Keratinocyte (primary cell): ENCODE measurements around the gene POP5.

Source experiments
- CTCF ChIP-seq, 3 experiments: IDR thresholded peaks in 1 of 3; conservative IDR thresholded peaks in 1 of 3; optimal IDR thresholded peaks in 1 of 3; 2 replicates in 2 of 3; 3 replicates in 1 of 3; pipeline versions ENCODE3 to v1.5.1; 2011; ENCODE audit warnings: low read length in 3 of 3, mild to moderate bottlenecking in 3 of 3, moderate library complexity in 2 of 3, control low read depth in 1 of 3, inconsistent platforms in 1 of 3; ENCODE audit not compliant: insufficient read depth in 2 of 3; ENCODE audit errors: extremely low read depth in 1 of 3
- EZH2 ChIP-seq: IDR thresholded peaks from one replicate; pipeline ENCODE4 v1.6.1; 2012; ENCODE audit warnings: inconsistent platforms, mild to moderate bottlenecking, low read length, moderate library complexity

DNA sequence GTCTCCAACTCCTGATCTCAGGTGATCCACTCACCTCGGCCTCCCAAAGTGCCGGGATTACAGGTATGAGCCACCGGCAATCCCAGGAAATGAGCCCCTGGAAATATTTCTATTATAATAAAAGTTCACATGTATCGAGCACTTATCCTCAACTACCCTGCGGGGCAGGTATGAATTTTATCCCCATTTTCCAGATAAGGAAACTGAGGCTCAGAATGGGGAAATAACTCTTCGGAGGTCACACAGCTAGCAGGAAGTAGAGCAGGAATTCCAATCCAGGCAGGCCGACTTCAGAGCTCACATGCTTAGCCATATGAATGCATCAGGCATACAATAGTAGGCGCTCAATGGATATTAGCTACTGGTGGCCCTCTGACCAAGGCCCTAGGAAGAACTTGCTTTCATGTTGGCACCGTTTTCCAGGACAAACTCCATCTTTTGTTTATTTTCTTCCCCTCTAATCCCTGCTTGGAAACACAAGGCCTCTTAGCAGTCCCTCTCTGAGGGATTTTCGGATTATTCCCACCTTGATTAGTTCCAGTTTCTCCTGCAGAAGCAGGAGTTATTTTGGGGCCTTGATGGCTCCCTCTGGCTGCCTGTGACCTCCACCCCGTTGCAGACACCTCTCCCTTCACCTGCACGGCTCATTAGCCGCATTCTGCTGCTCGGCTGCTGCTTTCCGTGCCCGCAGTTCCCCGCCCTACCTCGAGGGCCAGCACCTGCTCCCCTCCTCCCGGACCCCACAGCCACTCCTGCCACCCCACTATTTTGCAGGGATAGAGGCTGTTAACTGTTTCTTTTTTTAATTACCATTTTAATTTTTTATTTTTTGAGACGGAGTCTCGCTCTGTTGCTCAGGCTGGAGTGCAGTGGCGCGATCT is 18.7 kb upstream of the POP5 start:
- TF ChIP-seq CTCF (optimal IDR thresholded peaks at IDR 0.05 in 1 of 3, IDR thresholded peaks at IDR 0.05 in 1 of 3, conservative IDR thresholded peaks at IDR 0.05 in 1 of 3; ENCODE audit: extremely low read depth in 1 of 3, insufficient read depth in 2 of 3, low read length in 3 of 3) (no peak), EZH2 (no peak)
